Heart left ventricle (tissue), 16 donors: ENCODE results near the gene IFNA2. TPM values are rescaled to one million over a fixed set of nuclear protein-coding genes. Genes with fewer than 3 reads are reported as not detected.

Source experiments
- ATAC-seq, 4 donors: fragments of 200-7000 bp; cut with Tn5 transposase; one replicate each; pipeline ENCODE4 v1.9.1; 2020 to 2022; ENCODE audit warnings: moderate library complexity in 4 of 4, mild to moderate bottlenecking in 3 of 4, moderate number of reproducible peaks in 1 of 4
- DNase-seq, 5 donors: peaks; one replicate each; pipeline ENCODE4 v3.0.0-alpha.2; 2020
- H3K27ac ChIP-seq, 12 donors: fragments of 200-600 bp; sonication (generic) in 4 of 12; one replicate each; pipeline versions ENCODE4 v1.5.0 to v1.8.0; 2016 to 2022; ENCODE audit warnings: mild to moderate bottlenecking in 2 of 12
- H3K27me3 ChIP-seq, 9 donors: fragments of 200-600 bp; sonication (generic) in 2 of 9; one replicate each; pipeline versions ENCODE4 v1.5.1 to v1.8.0; 2016 to 2022; ENCODE audit warnings: mild to moderate bottlenecking in 3 of 9
- H3K36me3 ChIP-seq, 9 donors: fragments of 200-600 bp; sonication (generic) in 2 of 9; one replicate each; pipeline versions ENCODE4 v1.5.0 to v1.8.0; 2018 to 2022; ENCODE audit warnings: mild to moderate bottlenecking in 2 of 9
- H3K4me1 ChIP-seq, 12 donors: fragments of 200-600 bp; sonication (generic) in 4 of 12; one replicate each; pipeline versions ENCODE4 v1.5.0 to v1.8.0; 2016 to 2022; ENCODE audit warnings: mild to moderate bottlenecking in 3 of 12
- H3K4me3 ChIP-seq, 12 donors: fragments of 200-600 bp; sonication (generic) in 4 of 12; one replicate each; pipeline versions ENCODE4 v1.5.0 to v1.8.0; 2017 to 2022; ENCODE audit warnings: mild to moderate bottlenecking in 9 of 12, moderate library complexity in 4 of 12
- H3K9me3 ChIP-seq, 12 donors: fragments of 200-600 bp; sonication (generic) in 4 of 12; one replicate each; pipeline versions ENCODE4 v1.5.0 to v1.8.0; 2016 to 2022; ENCODE audit warnings: mild to moderate bottlenecking in 1 of 12
- CTCF ChIP-seq, 12 donors: fragments of 200-600 bp; sonication (generic) in 4 of 12; IDR thresholded peaks; one replicate each; pipeline versions ENCODE4 v1.5.0 to v1.8.0; 2018 to 2022; ENCODE audit warnings: antibody characterized with exemption in 12 of 12, mild to moderate bottlenecking in 5 of 12
- POLR2A ChIP-seq, 2 donors: fragments of 450-650 bp; IDR thresholded peaks; one replicate each; pipeline ENCODE4 v1.6.1; 2017; ENCODE audit warnings: antibody characterized with exemption in 2 of 2, mild to moderate bottlenecking in 2 of 2, moderate library complexity in 2 of 2
- WGBS, 4 donors: extraction: QIAGEN DNeasy Blood & Tissue Kit in 2 of 4; methylation state at CpG; one replicate each; pipeline versions ENCODE4 v1.1.5 to v1.1.7; 2013 to 2018; 5-methylcytosine and 5-hydroxymethylcytosine counted together
- intact Hi-C, 10 donors: fragments of 100-400 bp; cut with DNase I; formaldehyde crosslinking; loops; one replicate each; pipeline versions ENCODE4 v1.11.1 to v1.14.2; 2022
- polyA plus RNA-seq, 2 donors: library from polyadenylated mRNA; stranded (reverse); fragments of 200-250 nt; gene quantifications; one replicate each; pipeline ENCODE4 v1.2.3, GENCODE V29; 2013
- total RNA-seq, 9 donors: library from RNA; depleted of rRNA in 2 of 9; stranded (reverse); fragments of >200 nt in 2 of 9; fragmentation: NEBNext Ultra II Directional in 3 of 9; extraction: Animal tissue kit (Norgen Biotek cat#: 25700) in 3 of 9; gene quantifications; one replicate each; pipeline versions ENCODE4 v1.1.0 to v1.2.4, GENCODE V29; 2016 to 2023
- donor health status: ischemic (EF 13 %, LVEDD 7.1; RV severe dilation, severe dysfunction).
- donor health status: healthy with polysubstance abuse.
- donor health status: DM: no; HTN: yes; CAD: no.
- donor health status: DM: no; HTN: no; CAD: no.
- donor health status: ischemic (EF 25% LVEDD 6.9; RV normal size, moderate dysfunction).
- donor health status: ischemic (EF 25% LVEDD 5.7; RV mildly dilated, moderate dysfunction).
- donor health status: healthy.
- donor health status: DM: yes; HTN: yes; CAD: no.
- donor health status: ischemic (EF 35%, LVEDD 5.7; RV mildly dilated, moderate dysfunction).
- donor health status: nonischemic (EF 11% LVEDD 7.7; RV severe dilation, severe dysfunction).
- donor health status: DM: yes; HTN: yes; CAD: no.
- donor health status: PGD.
- donor health status: ischemic (EF 29% LVEDD 5.4; RV normal size, mild dysfunction).
- donor health status: nonischemic (EF 23%, LVEDD 6.1; RV moderate dilation, normal function).

The IFNA2 gene
- total and polyA plus RNA-seq, 11 donors, result not detected

DNA sequence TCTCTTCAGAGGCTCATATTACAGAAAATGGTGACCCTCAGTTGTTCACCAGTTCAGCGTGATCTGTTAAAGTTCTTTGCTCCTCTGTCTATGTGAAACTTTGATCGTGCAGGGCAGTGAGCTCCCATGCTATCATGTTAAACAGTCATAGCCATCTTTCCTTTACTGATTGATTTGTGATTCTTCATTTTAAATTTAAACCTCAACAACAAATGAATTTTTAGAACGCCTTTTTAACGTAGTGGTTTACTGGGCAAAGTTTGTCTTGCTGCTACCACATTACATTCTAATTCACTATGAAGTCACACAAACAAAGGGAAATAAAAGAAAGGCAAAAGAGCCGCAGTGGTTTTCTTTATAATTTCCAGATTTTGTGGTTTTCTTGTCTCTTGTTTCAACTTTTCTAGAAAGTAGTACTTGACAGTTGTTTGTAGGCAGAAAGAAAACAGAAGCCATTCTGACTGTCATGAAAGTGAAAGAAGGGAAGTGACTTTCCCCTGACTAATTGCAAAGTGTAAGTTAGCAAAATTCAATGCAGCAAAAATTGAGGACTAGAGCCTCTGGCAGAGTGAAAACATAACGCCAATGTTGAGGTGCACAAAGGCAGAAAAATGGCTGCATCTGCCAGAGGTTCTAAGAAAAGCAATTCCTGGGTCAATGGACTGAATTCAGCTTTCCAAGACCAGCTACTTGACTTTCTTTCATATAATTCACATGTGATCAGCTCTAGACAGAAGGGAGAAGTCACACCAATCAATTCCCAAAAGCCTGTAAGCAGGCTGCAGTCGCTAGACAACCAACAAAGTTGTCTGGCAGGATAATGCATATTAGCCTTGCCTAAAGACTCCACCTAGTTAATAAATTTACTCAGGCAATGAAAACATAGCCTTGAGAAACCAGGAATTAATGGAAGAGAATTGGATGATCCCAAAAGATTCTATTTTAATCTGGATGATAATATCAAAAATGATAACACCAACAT lies 27.4 kb downstream of the IFNA2 start:
- intact Hi-C loops, result no loop called here
- Histone ChIP-seq H3K9me3 (no peaks in the 10 kb centered on the region), H3K27me3 (peaks cover 0 to 10% (median 0%) of the 10 kb centered on the region in 9 donors), H3K27ac (peak overlapping the region in 1 of 12 donors; percentile 33), H3K4me3 (peak overlapping the region in 1 of 12 donors; percentile 3), H3K4me1 (peaks cover 0 to 10% (median 0%) of the 10 kb centered on the region in 12 donors), H3K36me3 (no peaks in the 10 kb centered on the region)
- TF ChIP-seq CTCF (IDR thresholded peaks at IDR 0.05) (no peak), POLR2A (IDR thresholded peaks at IDR 0.05) (no peak)
- DNase-seq (no peak), ATAC-seq (no peak)
- 72 to 81% (median 79%) methylated on average over 7 of the region's 7 CpGs for WGBS, 4 donors

DNA sequence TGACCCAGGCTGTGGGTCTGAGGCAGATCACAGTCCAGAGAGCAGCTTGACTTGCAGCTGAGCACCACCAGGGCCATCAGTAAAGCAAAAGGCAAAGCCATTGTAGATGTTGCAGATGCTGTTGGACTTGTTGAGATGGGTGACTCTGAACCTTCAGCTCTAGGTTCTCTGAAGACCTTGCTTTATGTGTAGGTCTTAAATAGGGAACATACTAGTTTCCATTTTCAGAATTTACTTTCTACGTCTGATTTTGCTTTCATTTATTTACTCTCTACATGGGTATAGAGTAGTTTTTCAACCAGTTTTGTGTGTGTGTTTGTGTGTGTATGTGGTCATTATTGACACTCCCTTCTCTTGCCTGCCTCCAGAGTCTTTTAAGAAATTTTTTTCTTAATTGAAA lies 34.4 kb downstream of the IFNA2 start, which contains the start of gene IFNA6:
Gene IFNA6, minus strand, starts transcription at position 101 of the 400 bp plus-strand sequence. Its CDS starts 0 bp downstream, at position 101.
- Histone ChIP-seq H3K27ac (no peak within 1 kb of the TSS), H3K9me3 (peaks cover 0 to under 1% (median 0%) of the 10 kb centered on the region in 12 donors), H3K4me3 (no peak within 1 kb of the TSS), H3K36me3 (no peaks in the 10 kb centered on the region), H3K4me1 (no peaks in the 10 kb centered on the region), H3K27me3 (peaks cover 0 to 23% (median 0%) of the 10 kb centered on the region in 9 donors)
- TF ChIP-seq POLR2A (IDR thresholded peaks at IDR 0.05) (no peak), CTCF (IDR thresholded peaks at IDR 0.05) (no peak)
- intact Hi-C loops, result no loop called here
- 79 to 89% (median 85%) methylated on average over 1 of the region's 1 CpG for WGBS, 4 donors
- DNase-seq (no peak), ATAC-seq (no peak)

DNA sequence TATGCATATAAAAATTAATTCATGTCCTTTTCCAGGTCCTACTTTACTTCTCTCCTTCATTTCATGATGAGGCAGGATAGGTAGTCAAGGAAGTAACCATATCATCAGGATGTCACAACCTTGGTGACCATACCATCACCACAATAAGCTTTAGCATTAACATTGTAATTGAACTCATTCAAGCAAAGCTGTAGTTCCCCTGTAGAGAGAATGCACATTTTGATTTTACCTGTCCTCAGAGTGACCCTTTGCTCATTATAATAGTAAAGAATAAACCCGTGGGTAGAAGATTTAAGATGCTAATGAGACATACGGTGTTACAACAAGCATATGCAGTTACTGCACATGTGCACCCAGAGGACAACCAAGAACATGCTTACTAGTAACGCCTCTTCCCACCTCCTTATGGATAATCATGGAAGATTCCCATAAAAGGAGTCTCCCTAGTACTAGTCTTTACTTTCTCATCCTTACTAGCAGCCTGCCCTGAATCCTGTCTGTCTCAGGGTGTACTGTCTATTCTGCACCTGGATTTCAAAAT lies 36.7 kb downstream of the IFNA2 start:
- H3K4me1 ChIP-seq, result no peaks in the 10 kb centered on the region
- intact Hi-C loops, result no loop called here
- H3K36me3 ChIP-seq, result no peaks in the 10 kb centered on the region
- peaks cover 0 to 7% (median 0%) of the 10 kb centered on the region in 12 donors for H3K9me3 ChIP-seq
- H3K4me3 ChIP-seq, result no peak overlapping the region
- H3K27ac ChIP-seq, result no peak overlapping the region
- 68 to 73% (median 70%) methylated on average over 3 of the region's 3 CpGs for WGBS, 4 donors
- TF ChIP-seq CTCF (IDR thresholded peaks at IDR 0.05) (no peak), POLR2A (IDR thresholded peaks at IDR 0.05) (no peak)
- DNase-seq (no peak), ATAC-seq (no peak)
- H3K27me3 ChIP-seq, result peaks cover 0 to 25% (median 0%) of the 10 kb centered on the region in 9 donors

DNA sequence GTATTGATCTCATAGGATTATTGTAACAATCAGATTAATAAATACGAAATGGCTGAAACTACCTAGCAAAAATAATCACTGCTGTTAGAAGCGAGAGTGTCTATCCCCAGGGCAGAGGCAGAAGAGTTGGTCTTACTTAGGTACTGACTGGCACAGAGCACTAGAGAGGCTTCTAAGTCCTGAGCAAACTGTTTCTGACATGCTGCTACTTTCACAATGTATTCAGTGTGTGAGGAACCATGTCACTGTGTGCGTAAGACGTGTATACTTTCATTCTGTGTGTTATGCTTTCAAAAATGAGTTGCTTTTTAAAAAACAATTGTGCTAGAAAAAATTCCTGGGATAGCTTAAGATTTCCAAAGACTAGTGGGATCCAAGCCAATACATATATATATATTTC lies 44.5 kb downstream of the IFNA2 start:
- Histone ChIP-seq H3K27ac (no peak overlapping the region), H3K36me3 (no peaks in the 10 kb centered on the region), H3K4me3 (no peak overlapping the region), H3K9me3 (peaks cover 0 to 7% (median 0%) of the 10 kb centered on the region in 12 donors), H3K4me1 (peaks cover 0 to 4% (median 0%) of the 10 kb centered on the region in 12 donors), H3K27me3 (peaks cover 0 to 9% (median 0%) of the 10 kb centered on the region in 9 donors)
- intact Hi-C loops, result no loop called here
- no peak for TF ChIP-seq CTCF (IDR thresholded peaks at IDR 0.05)
- TF ChIP-seq POLR2A (IDR thresholded peaks at IDR 0.05), result no peak
- ATAC-seq (no peak), DNase-seq (no peak)
- WGBS, 4 donors, result 83 to 92% (median 89%) methylated on average over 4 of the region's 4 CpGs
